ENCODE data around the gene RNF207. TPM values are rescaled to one million over a fixed set of nuclear protein-coding genes. Genes with fewer than 3 reads are reported as not detected.

The RNF207 gene
- polyA plus RNA-seq, 1 donor from 2014 or later, result 3.5 TPM

DNA sequence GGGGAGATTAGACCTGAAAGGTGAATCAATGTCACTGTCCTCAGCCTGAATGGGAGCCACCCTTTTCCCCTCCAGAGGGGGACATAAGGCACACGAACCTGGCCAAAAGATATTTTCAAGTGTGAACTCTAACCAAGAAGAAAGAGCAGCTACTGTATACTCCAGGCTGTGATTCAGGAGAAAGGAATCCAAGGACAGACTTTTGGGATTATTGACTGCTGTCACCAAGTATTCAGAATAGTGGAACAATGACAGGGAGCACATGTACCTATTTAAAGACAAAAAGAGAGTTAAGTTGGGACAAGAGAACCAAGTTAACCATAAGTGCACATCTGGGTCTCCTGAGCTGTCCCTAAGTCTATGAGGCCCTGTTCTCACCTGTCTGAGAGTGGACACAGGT lies 27.5 kb downstream of the RNF207 start:
- Histone ChIP-seq H3K9me2 (ENCODE audit: insufficient read depth, low read length) (no peaks in the 10 kb centered on the region), H3F3A (ENCODE audit: insufficient read depth, low read length, poor library complexity, severe bottlenecking) (no peaks in the 10 kb centered on the region), H3K27ac (ENCODE audit: low read length) (no peak overlapping the region), H3K9me3 (ENCODE audit: low read length) (no peaks in the 10 kb centered on the region), H2AFZ (ENCODE audit: low read depth, low read length) (no peak overlapping the region), H4K20me1 (ENCODE audit: insufficient read depth) (no peaks in the 10 kb centered on the region), H3K79me2 (replicated peaks; ENCODE audit: insufficient read depth, low read length) (peaks cover 14% of the 10 kb centered on the region), H3K36me3 (ENCODE audit: insufficient read depth, low read length) (peaks cover 4% of the 10 kb centered on the region), H3K27me3 (ENCODE audit: insufficient read depth, low read depth, low read length) (no peaks in the 10 kb centered on the region), H3K9ac (ENCODE audit: low read length) (no peak overlapping the region), H3K4me3 (ENCODE audit: low read length) (no peak overlapping the region), H3K4me2 (ENCODE audit: low read length) (no peak overlapping the region)
- TF ChIP-seq TAF1 (IDR thresholded peaks at IDR 0.05; ENCODE audit: low read depth) (no peak), MXI1 (conservative IDR thresholded peaks at IDR 0.05; ENCODE audit: poor library complexity, severe bottlenecking) (no peak), SMC3 (conservative IDR thresholded peaks at IDR 0.05; ENCODE audit: poor library complexity) (no peak), POLR2AphosphoS5 (IDR thresholded peaks at IDR 0.05) (no peak), RAD21 (conservative IDR thresholded peaks at IDR 0.05) (no peak), EZH2 (IDR thresholded peaks at IDR 0.05; ENCODE audit: borderline replicate concordance, insufficient read depth, low read length, poor library complexity, severe bottlenecking) (no peak), EP300 (conservative IDR thresholded peaks at IDR 0.05; ENCODE audit: poor library complexity, severe bottlenecking) (no peak)
- TF ChIP-seq, protein P1, sequence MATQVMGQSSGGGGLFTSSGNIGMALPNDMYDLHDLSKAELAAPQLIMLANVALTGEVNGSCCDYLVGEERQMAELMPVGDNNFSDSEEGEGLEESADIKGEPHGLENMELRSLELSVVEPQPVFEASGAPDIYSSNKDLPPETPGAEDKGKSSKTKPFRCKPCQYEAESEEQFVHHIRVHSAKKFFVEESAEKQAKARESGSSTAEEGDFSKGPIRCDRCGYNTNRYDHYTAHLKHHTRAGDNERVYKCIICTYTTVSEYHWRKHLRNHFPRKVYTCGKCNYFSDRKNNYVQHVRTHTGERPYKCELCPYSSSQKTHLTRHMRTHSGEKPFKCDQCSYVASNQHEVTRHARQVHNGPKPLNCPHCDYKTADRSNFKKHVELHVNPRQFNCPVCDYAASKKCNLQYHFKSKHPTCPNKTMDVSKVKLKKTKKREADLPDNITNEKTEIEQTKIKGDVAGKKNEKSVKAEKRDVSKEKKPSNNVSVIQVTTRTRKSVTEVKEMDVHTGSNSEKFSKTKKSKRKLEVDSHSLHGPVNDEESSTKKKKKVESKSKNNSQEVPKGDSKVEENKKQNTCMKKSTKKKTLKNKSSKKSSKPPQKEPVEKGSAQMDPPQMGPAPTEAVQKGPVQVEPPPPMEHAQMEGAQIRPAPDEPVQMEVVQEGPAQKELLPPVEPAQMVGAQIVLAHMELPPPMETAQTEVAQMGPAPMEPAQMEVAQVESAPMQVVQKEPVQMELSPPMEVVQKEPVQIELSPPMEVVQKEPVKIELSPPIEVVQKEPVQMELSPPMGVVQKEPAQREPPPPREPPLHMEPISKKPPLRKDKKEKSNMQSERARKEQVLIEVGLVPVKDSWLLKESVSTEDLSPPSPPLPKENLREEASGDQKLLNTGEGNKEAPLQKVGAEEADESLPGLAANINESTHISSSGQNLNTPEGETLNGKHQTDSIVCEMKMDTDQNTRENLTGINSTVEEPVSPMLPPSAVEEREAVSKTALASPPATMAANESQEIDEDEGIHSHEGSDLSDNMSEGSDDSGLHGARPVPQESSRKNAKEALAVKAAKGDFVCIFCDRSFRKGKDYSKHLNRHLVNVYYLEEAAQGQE (IDR thresholded peaks at IDR 0.05; ENCODE audit: borderline replicate concordance), result no peak
- TF ChIP-seq, protein P2, sequence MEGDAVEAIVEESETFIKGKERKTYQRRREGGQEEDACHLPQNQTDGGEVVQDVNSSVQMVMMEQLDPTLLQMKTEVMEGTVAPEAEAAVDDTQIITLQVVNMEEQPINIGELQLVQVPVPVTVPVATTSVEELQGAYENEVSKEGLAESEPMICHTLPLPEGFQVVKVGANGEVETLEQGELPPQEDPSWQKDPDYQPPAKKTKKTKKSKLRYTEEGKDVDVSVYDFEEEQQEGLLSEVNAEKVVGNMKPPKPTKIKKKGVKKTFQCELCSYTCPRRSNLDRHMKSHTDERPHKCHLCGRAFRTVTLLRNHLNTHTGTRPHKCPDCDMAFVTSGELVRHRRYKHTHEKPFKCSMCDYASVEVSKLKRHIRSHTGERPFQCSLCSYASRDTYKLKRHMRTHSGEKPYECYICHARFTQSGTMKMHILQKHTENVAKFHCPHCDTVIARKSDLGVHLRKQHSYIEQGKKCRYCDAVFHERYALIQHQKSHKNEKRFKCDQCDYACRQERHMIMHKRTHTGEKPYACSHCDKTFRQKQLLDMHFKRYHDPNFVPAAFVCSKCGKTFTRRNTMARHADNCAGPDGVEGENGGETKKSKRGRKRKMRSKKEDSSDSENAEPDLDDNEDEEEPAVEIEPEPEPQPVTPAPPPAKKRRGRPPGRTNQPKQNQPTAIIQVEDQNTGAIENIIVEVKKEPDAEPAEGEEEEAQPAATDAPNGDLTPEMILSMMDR (IDR thresholded peaks at IDR 0.05; ENCODE audit: poor library complexity, severe bottlenecking), result no peak

DNA sequence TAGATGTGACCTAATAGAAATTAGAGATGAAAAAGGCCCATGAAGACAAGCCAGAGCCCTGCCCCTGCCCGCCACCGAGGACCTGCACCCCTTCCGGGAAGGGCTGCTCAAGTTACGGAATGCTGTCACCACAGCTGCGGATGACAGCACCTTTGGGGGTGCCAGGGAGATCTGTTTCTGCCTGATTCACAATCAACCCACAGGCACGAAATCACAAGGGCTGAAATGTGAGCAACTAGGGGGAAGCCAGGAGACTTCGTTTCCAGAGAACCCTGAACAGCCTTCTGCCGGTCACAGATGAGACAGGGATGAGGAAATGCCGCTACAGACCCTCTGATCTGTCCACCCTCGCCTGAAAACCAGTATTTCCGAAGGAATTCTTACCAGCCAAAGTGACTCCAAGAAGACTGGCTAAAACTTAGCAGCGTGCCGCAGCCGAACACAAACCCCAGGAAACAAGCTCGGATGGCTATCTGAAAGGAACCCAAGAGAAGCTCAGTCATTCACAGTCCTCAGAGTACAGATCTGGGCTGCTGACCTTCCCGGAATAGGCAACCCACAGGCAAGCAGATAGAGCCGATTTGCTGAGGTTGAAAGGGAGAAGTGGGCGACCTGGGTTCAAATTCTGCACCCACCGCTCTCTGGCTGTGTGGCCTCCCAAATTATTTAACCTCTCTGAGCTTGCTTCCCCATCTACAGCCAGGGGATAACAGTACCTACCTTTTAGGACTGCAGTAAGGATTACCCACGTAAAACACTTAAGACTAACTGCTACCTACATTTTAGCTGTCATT lies 28.8 kb downstream of the RNF207 start:
- Histone ChIP-seq H3K36me3 (ENCODE audit: insufficient read depth, low read length) (peaks cover 4% of the 10 kb centered on the region), H3K9me2 (ENCODE audit: insufficient read depth, low read length) (no peaks in the 10 kb centered on the region), H3F3A (ENCODE audit: insufficient read depth, low read length, poor library complexity, severe bottlenecking) (no peaks in the 10 kb centered on the region), H4K20me1 (ENCODE audit: insufficient read depth) (no peaks in the 10 kb centered on the region), H3K27ac (ENCODE audit: low read length) (no peak overlapping the region), H3K9ac (ENCODE audit: low read length) (peak overlapping the region; percentile 70), H3K9me3 (ENCODE audit: low read length) (no peaks in the 10 kb centered on the region), H2AFZ (ENCODE audit: low read depth, low read length) (no peak overlapping the region), H3K4me3 (ENCODE audit: low read length) (peak overlapping the region; percentile 87), H3K27me3 (ENCODE audit: insufficient read depth, low read depth, low read length) (peaks cover 5% of the 10 kb centered on the region), H3K4me2 (ENCODE audit: low read length) (peak overlapping the region; percentile 98), H3K79me2 (replicated peaks; ENCODE audit: insufficient read depth, low read length) (peaks cover 14% of the 10 kb centered on the region)
- TF ChIP-seq RAD21 (conservative IDR thresholded peaks at IDR 0.05) (no peak), EZH2 (IDR thresholded peaks at IDR 0.05; ENCODE audit: borderline replicate concordance, insufficient read depth, low read length, poor library complexity, severe bottlenecking) (no peak), EP300 (conservative IDR thresholded peaks at IDR 0.05; ENCODE audit: poor library complexity, severe bottlenecking) (no peak), TAF1 (IDR thresholded peaks at IDR 0.05; ENCODE audit: low read depth) (no peak), MXI1 (conservative IDR thresholded peaks at IDR 0.05; ENCODE audit: poor library complexity, severe bottlenecking) (no peak), SMC3 (conservative IDR thresholded peaks at IDR 0.05; ENCODE audit: poor library complexity) (no peak), POLR2AphosphoS5 (IDR thresholded peaks at IDR 0.05) (no peak)
- TF ChIP-seq, protein P2 (IDR thresholded peaks at IDR 0.05; ENCODE audit: poor library complexity, severe bottlenecking), result no peak
- TF ChIP-seq, protein P1 (IDR thresholded peaks at IDR 0.05; ENCODE audit: borderline replicate concordance), result no peak
